HG03442 (cell line): Measurements from ENCODE around the gene SC5D.

Experiments
- ATAC-seq: cut with Tn5 transposase; IDR thresholded peaks from one replicate; pipeline ENCODE4 v1.9.1; 2021; ENCODE audit warnings: mild to moderate bottlenecking, moderate library complexity; ENCODE audit not compliant: unreplicated experiment

The SC5D gene

GRCh38 chr11:121328176-121328966, 35.8 kb downstream of the SC5D start:
- ATAC-seq = no peak

GRCh38 chr11:121328967-121329679, 36.6 kb downstream of the SC5D start:
- no peak for ATAC-seq

- no peak for ATAC-seq
These were observed 37.3 kb downstream of the SC5D start for GRCh38 chr11:121329781-121330395.

- ATAC-seq = no peak
These were observed 38.3 kb downstream of the SC5D start for GRCh38 chr11:121330614-121331435.

GRCh38 chr11:121334973-121335710, 42.6 kb downstream of the SC5D start:
- ATAC-seq = no peak

GRCh38 chr11:121336279-121336937, 43.8 kb downstream of the SC5D start:
- no peak for ATAC-seq

- peak; percentile 47 for ATAC-seq
These were observed 44.5 kb downstream of the SC5D start for GRCh38 chr11:121337078-121337477.

- ATAC-seq = no peak
These were observed 45.2 kb downstream of the SC5D start for GRCh38 chr11:121337740-121338272.

GRCh38 chr11:121338536-121338935, 46.0 kb downstream of the SC5D start:
- no peak for ATAC-seq

GRCh38 chr11:121340032-121340580, 47.5 kb downstream of the SC5D start:
- no peak for ATAC-seq

- no peak for ATAC-seq
These were observed 49.0 kb downstream of the SC5D start for GRCh38 chr11:121341609-121342008.

- no peak for ATAC-seq
These were observed 52.3 kb downstream of the SC5D start for GRCh38 chr11:121344824-121345223.

- no peak for ATAC-seq
These were observed 54.5 kb downstream of the SC5D start for GRCh38 chr11:121347094-121347493.

- no peak for ATAC-seq
These were observed 55.2 kb downstream of the SC5D start for GRCh38 chr11:121347813-121348212.

GRCh38 chr11:121348220-121348875, 55.8 kb downstream of the SC5D start:
- no peak for ATAC-seq

GRCh38 chr11:121349790-121350189, 57.2 kb downstream of the SC5D start:
- no peak for ATAC-seq

GRCh38 chr11:121350314-121351082, 57.9 kb downstream of the SC5D start:
- ATAC-seq = no peak

- no peak for ATAC-seq
These were observed 58.6 kb downstream of the SC5D start for GRCh38 chr11:121351083-121351630.
